ENCODE data around the gene CKAP4.

GRCh38 chr12:106275458-106275857, 27.6 kb upstream of the CKAP4 start:
- TF ChIP-seq CTCF (IDR thresholded peaks at IDR 0.05; ENCODE audit: low read length) (no peak), EZH2 (IDR thresholded peaks at IDR 0.05; ENCODE audit: borderline replicate concordance, low read length) (no peak)

Measured in OCI-LY1 (cell line).